T47D (cell line): ENCODE measurements around the gene MRPL43.

Source experiments
- DNase-seq, 2 experiments: peaks; one replicate each; pipeline versions ENCODE4 v3.0.0 to v3.0.0-alpha.2; 2011 to 2012; ENCODE audit warnings: low read depth in 1 of 2, low spot score in 1 of 2
- JUND ChIP-seq: IDR thresholded peaks from 2 replicates; pipeline ENCODE4 v1.6.1; 2012; ENCODE audit warnings: low read depth
- in situ Hi-C: cut with HindIII; loops from 2 replicates; pipeline ENCODE4 v1.10.0; 2016; ENCODE audit warnings: low sequenced_read_pairs, low pct_unique_long_range_greater_than_20kb

The MRPL43 gene

GRCh38 chr10:100997360-100998182, 10.3 kb upstream of the MRPL43 start:
- in situ Hi-C loops = no loop called here
- peak; percentile 92 to 94 for DNase-seq
- no peak for TF ChIP-seq JUND

GRCh38 chr10:100996678-100997359, 9.5 kb upstream of the MRPL43 start:
- in situ Hi-C loops = no loop called here
- peak; percentile 61 to 66 for DNase-seq
- TF ChIP-seq JUND = no peak

GRCh38 chr10:100995181-100995580, 7.9 kb upstream of the MRPL43 start:
- DNase-seq = no peak
- no peak for TF ChIP-seq JUND
- in situ Hi-C loops = no loop called here

DNA sequence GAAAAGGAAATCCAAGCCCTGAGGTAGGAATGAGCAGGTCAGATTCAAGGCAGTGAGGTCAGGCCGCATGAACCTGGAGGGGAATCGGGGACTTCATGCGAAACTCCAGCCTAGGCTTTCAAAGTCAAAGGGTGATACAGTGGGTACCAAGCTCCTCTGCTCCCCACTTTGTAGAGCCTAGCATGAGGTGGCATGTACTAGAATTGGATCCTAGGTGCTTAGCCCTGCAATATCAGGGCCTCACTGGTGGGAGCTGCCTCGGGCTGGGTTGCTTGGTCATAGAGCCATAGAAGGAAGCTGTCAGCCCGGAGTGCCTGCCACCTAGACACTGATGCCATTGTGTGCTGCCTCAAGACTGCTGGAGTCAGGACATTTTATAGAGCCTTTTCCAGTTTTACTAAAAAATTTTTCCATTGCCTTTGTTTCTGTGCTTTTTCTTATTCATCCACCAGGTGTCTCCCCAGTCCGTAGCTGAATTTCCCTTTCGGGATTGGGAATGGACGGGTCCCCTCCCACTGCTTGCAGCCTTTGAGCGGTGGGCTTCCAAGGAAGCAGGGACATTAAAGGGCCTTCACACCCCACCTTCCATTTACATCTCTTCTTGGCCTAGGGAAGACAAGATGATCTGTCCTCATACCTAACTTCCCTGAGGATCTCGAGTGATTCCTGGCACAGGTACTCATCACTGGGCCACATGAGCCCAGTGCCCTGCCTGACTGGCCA, 6.8 kb upstream of the MRPL43 start:
- peak in 1 of 2 experiments; percentile 73 for DNase-seq
- TF ChIP-seq JUND = no peak
- in situ Hi-C loops = no loop called here

DNA sequence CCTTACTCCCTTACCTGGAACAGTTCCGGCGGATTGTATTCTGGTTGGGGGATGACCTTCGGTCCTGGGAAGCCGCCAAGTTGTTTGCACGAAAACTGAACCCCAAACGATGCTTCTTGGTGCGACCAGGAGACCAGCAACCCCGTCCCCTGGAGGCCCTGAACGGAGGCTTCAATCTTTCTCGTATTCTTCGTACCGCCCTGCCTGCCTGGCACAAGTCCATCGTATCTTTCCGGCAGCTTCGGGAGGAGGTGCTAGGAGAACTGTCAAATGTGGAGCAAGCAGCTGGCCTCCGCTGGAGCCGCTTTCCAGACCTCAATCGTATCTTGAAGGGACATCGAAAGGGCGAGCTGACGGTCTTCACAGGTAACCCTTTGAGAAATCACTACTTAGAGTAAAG, 1.8 kb upstream of the MRPL43 start:
- no peak for TF ChIP-seq JUND
- in situ Hi-C loops = no loop called here
- DNase-seq = no peak

DNA sequence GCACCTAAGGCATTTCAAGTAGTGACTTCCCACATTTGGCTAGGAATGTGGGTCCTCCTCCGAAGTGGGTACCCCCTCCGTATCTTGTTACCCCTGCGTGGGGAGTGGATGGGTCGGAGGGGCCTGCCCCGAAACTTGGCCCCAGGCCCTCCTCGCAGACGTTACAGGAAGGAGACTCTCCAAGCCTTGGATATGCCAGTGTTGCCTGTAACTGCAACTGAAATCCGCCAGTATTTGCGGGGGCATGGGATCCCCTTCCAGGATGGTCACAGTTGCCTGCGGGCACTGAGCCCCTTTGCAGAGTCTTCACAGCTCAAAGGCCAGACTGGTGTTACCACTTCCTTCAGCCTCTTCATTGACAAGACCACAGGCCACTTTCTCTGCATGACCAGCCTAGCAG, 869 bp upstream of the MRPL43 start:
- no peak for DNase-seq
- TF ChIP-seq JUND = no peak
- in situ Hi-C loops = no loop called here

- in situ Hi-C loops = no loop called here
- TF ChIP-seq JUND = no peak
- no peak for DNase-seq
These were observed 370 bp upstream of the MRPL43 start for GRCh38 chr10:100987685-100988049.

GRCh38 chr10:100986623-100986951, 710 bp downstream of the MRPL43 start:
- no peak for DNase-seq
- TF ChIP-seq JUND = no peak
- in situ Hi-C loops = no loop called here

- no peak for TF ChIP-seq JUND
- in situ Hi-C loops = no loop called here
- DNase-seq = no peak
These were observed 2.0 kb downstream of the MRPL43 start for GRCh38 chr10:100985336-100985735.

- TF ChIP-seq JUND = no peak
- in situ Hi-C loops = no loop called here
- DNase-seq = no peak
These were observed 2.6 kb downstream of the MRPL43 start for GRCh38 chr10:100984672-100985177.

- no peak for DNase-seq
- in situ Hi-C loops = no loop called here
- no peak for TF ChIP-seq JUND
These were observed 3.2 kb downstream of the MRPL43 start for GRCh38 chr10:100983868-100984671.
